Measurements from ENCODE around the gene ETV4.

ETV4 gene

GRCh38 chr17:43543771-43544575, 2.2 kb downstream of the ETV4 start:
- DNase-seq (ENCODE audit: low spot score): no peak

- no peak for DNase-seq (ENCODE audit: low spot score)
These were observed 2.8 kb downstream of the ETV4 start for GRCh38 chr17:43543300-43543699.

GRCh38 chr17:43542859-43543258, 3.3 kb downstream of the ETV4 start:
- no peak for DNase-seq (ENCODE audit: low spot score)

GRCh38 chr17:43540821-43541674, 5.1 kb downstream of the ETV4 start:
- DNase-seq (ENCODE audit: low spot score): no peak

GRCh38 chr17:43536236-43536992, 9.7 kb downstream of the ETV4 start:
- no peak for DNase-seq (ENCODE audit: low spot score)

- no peak for DNase-seq (ENCODE audit: low spot score)
These were observed 11.2 kb downstream of the ETV4 start for GRCh38 chr17:43534909-43535308.

GRCh38 chr17:43533699-43534098, 12.4 kb downstream of the ETV4 start:
- no peak for DNase-seq (ENCODE audit: low spot score)

- no peak for DNase-seq (ENCODE audit: low spot score)
These were observed 13.6 kb downstream of the ETV4 start for GRCh38 chr17:43532581-43532980.

- no peak for DNase-seq (ENCODE audit: low spot score)
These were observed 14.2 kb downstream of the ETV4 start for GRCh38 chr17:43531955-43532354.

- no peak for DNase-seq (ENCODE audit: low spot score)
These were observed 15.1 kb downstream of the ETV4 start for GRCh38 chr17:43531082-43531378.

GRCh38 chr17:43530288-43531081, 15.7 kb downstream of the ETV4 start:
- DNase-seq (ENCODE audit: low spot score): no peak

GRCh38 chr17:43529947-43530287, 16.2 kb downstream of the ETV4 start:
- DNase-seq (ENCODE audit: low spot score): no peak

- DNase-seq (ENCODE audit: low spot score): no peak
These were observed 16.9 kb downstream of the ETV4 start for GRCh38 chr17:43528988-43529814.

GRCh38 chr17:43528319-43528987, 17.7 kb downstream of the ETV4 start:
- no peak for DNase-seq (ENCODE audit: low spot score)

GRCh38 chr17:43526886-43527648, 19.1 kb downstream of the ETV4 start:
- DNase-seq (ENCODE audit: low spot score): no peak

GRCh38 chr17:43524945-43525575, 21.1 kb downstream of the ETV4 start:
- DNase-seq (ENCODE audit: low spot score): no peak

- no peak for DNase-seq (ENCODE audit: low spot score)
These were observed 24.8 kb downstream of the ETV4 start for GRCh38 chr17:43521389-43521788.

GRCh38 chr17:43517615-43518386, 28.3 kb downstream of the ETV4 start:
- DNase-seq (ENCODE audit: low spot score): no peak
